ENCODE data around the gene DYNC2LI1.

DNA sequence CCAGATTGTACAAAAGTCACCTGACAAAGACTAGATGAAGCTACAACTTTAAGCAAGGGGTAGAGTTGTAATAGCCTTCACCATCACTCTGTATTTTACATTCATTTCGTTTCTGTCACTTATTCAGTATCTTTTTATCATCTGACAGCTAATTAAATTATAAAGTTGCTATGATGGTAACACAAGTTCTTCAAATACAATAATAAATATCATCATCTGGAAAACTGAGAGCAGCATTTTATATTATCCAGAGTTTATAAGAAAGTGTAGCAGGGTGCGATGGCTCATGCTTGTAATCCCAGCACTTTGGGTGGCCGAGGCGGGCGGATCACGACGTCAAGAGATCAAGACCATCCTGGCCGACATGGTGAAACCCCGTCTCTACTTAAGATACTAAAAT lies 21.1 kb downstream of the DYNC2LI1 start:
- no peak for TF ChIP-seq POLR2A (IDR thresholded peaks at IDR 0.05)
- TF ChIP-seq, protein P1, sequence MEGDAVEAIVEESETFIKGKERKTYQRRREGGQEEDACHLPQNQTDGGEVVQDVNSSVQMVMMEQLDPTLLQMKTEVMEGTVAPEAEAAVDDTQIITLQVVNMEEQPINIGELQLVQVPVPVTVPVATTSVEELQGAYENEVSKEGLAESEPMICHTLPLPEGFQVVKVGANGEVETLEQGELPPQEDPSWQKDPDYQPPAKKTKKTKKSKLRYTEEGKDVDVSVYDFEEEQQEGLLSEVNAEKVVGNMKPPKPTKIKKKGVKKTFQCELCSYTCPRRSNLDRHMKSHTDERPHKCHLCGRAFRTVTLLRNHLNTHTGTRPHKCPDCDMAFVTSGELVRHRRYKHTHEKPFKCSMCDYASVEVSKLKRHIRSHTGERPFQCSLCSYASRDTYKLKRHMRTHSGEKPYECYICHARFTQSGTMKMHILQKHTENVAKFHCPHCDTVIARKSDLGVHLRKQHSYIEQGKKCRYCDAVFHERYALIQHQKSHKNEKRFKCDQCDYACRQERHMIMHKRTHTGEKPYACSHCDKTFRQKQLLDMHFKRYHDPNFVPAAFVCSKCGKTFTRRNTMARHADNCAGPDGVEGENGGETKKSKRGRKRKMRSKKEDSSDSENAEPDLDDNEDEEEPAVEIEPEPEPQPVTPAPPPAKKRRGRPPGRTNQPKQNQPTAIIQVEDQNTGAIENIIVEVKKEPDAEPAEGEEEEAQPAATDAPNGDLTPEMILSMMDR (IDR thresholded peaks at IDR 0.05): no peak

Measured in stomach (tissue), 4 donors.